GM12801 (cell line): ENCODE data around the gene PCSK4.

Experiments
- CTCF ChIP-seq: IDR thresholded peaks from one replicate; pipeline ENCODE4 v1.5.1; 2011; ENCODE audit warnings: control low read depth; ENCODE audit not compliant: insufficient read length; ENCODE audit errors: extremely low read depth

Gene PCSK4

GRCh38 chr19:1510442-1510806, 20.3 kb upstream of the PCSK4 start:
- TF ChIP-seq CTCF = no peak

GRCh38 chr19:1509602-1510441, 19.7 kb upstream of the PCSK4 start:
- TF ChIP-seq CTCF = no peak

GRCh38 chr19:1508507-1508856, 18.3 kb upstream of the PCSK4 start:
- no peak for TF ChIP-seq CTCF

GRCh38 chr19:1507763-1508506, 17.8 kb upstream of the PCSK4 start:
- no peak for TF ChIP-seq CTCF

GRCh38 chr19:1507192-1507660, 17.1 kb upstream of the PCSK4 start:
- no peak for TF ChIP-seq CTCF

- TF ChIP-seq CTCF = no peak
Observed at GRCh38 chr19:1505991-1506881, 16.1 kb upstream of the PCSK4 start.

GRCh38 chr19:1505012-1505411, 14.9 kb upstream of the PCSK4 start:
- TF ChIP-seq CTCF = no peak
